GM18498 (cell line): ENCODE measurements around the gene LRRIQ1.

Experiments
- ATAC-seq: cut with Tn5 transposase; IDR thresholded peaks from one replicate; pipeline ENCODE4 v1.9.1; 2021; ENCODE audit warnings: mild to moderate bottlenecking, moderate library complexity; ENCODE audit not compliant: unreplicated experiment

Gene LRRIQ1

GRCh38 chr12:85280165-85280983, 244.2 kb downstream of the LRRIQ1 start, which contains the start of gene ALX1:
TSS of gene ALX1 (plus strand) at chr12:85280220. CDS start at chr12:85280262, 42 bp downstream.
- peak; percentile 50 for ATAC-seq

- no peak for ATAC-seq
These were observed 245.0 kb downstream of the LRRIQ1 start for GRCh38 chr12:85280984-85281630.

- no peak for ATAC-seq
These were observed 245.6 kb downstream of the LRRIQ1 start for GRCh38 chr12:85281636-85282312.

GRCh38 chr12:85283560-85283959, 247.4 kb downstream of the LRRIQ1 start:
- no peak for ATAC-seq
